ENCODE data around the gene SMIM20.

- TF ChIP-seq CTCF (IDR thresholded peaks at IDR 0.05; ENCODE audit: low read depth, low read length) (no peak), EZH2phosphoT487 (IDR thresholded peaks at IDR 0.05; ENCODE audit: low read depth) (no peak)
These were observed 39.4 kb upstream of the SMIM20 start for GRCh38 chr4:25874655-25875054.
